SK-N-SH (cell line): ENCODE measurements around the gene PWP2. TPM values are rescaled to one million over a fixed set of nuclear protein-coding genes. Genes with fewer than 3 reads are reported as not detected.

ENCODE experiments used
- CTCF ChIA-PET: fragments of 300-600, 350-600 bp; formaldehyde crosslinking; extraction: SDS; loops from one replicate; lab custom pipeline; 2021; lab: Yijun Ruan, JAX
- POLR2A ChIA-PET: fragments of 350-600 bp; sonication (Branson Sonifier 250); formaldehyde crosslinking; extraction: SDS; loops from one replicate; lab custom pipeline; 2020; ENCODE audit warnings: antibody characterized with exemption, inconsistent platforms; lab: Yijun Ruan, JAX
- DNase-seq: peaks from one replicate; pipeline ENCODE4 v3.0.0; 2012
- H2AFZ ChIP-seq: fragments of 200-600 bp; sonication (generic); 2 replicates; pipeline ENCODE4 v1.8.1; 2016; ENCODE audit warnings: antibody characterized with exemption, mild to moderate bottlenecking, low read depth
- H3F3A ChIP-seq: fragments of 200-600 bp; sonication (generic); replicated peaks from 2 replicates; pipeline ENCODE3; 2016; ENCODE audit warnings: antibody characterized with exemption, mild to moderate bottlenecking; ENCODE audit not compliant: insufficient read depth
- H3K27ac ChIP-seq, 2 experiments: fragments of 200-500 bp in 1 of 2; fragments of 200-600 bp in 1 of 2; sonication (Bioruptor generic) in 1 of 2; sonication (generic), shearing (Covaris generic) in 1 of 2; 2 replicates each; pipeline versions ENCODE4 v1.5.1 to v1.6.1; 2014 to 2016; ENCODE audit warnings: low read depth in 2 of 2, inconsistent platforms in 1 of 2, low read length in 1 of 2, mild to moderate bottlenecking in 1 of 2, mixed read lengths in 1 of 2
- H3K27me3 ChIP-seq: fragments of 200-600 bp; sonication (generic), shearing (Covaris generic); 2 replicates; pipeline ENCODE4 v1.6.1; 2016; ENCODE audit warnings: mixed run types; ENCODE audit not compliant: insufficient read depth
- H3K36me3 ChIP-seq, 2 experiments: fragments of 200-500 bp in 1 of 2; fragments of 200-600 bp in 1 of 2; sonication (Bioruptor generic) in 1 of 2; sonication (generic) in 1 of 2; replicated peaks in 1 of 2; 2 replicates each; pipeline versions ENCODE3 to v1.5.1; 2014 to 2016; ENCODE audit warnings: low read length in 1 of 2, mild to moderate bottlenecking in 1 of 2; ENCODE audit not compliant: insufficient read depth in 2 of 2, control insufficient read depth in 1 of 2
- H3K4me1 ChIP-seq, 2 experiments: fragments of 200-500 bp in 1 of 2; fragments of 200-600 bp in 1 of 2; sonication (Bioruptor generic) in 1 of 2; sonication (generic), shearing (Covaris generic) in 1 of 2; 2 replicates each; pipeline versions ENCODE4 v1.5.1 to v1.6.1; 2014 to 2016; ENCODE audit warnings: low read depth in 1 of 2, low read length in 1 of 2, mixed run types in 1 of 2; ENCODE audit not compliant: insufficient read depth in 2 of 2, control insufficient read depth in 1 of 2
- H3K4me2 ChIP-seq: fragments of 200-600 bp; sonication (generic), shearing (Covaris generic); 2 replicates; pipeline ENCODE4 v1.6.1; 2017; ENCODE audit warnings: mixed run types
- H3K4me3 ChIP-seq, 2 experiments: fragments of 200-500 bp in 1 of 2; fragments of 200-600 bp in 1 of 2; sonication (Bioruptor generic) in 1 of 2; sonication (generic), shearing (Covaris generic) in 1 of 2; 2 replicates each; pipeline versions ENCODE4 v1.5.1 to v1.8.1; 2014 to 2016; ENCODE audit warnings: low read depth in 2 of 2, inconsistent platforms in 1 of 2, low read length in 1 of 2, mild to moderate bottlenecking in 1 of 2, mixed read lengths in 1 of 2, moderate library complexity in 1 of 2
- H3K79me2 ChIP-seq: fragments of 200-600 bp; sonication (generic); 2 replicates; pipeline ENCODE4 v1.8.1; 2017; ENCODE audit warnings: mild to moderate bottlenecking; ENCODE audit not compliant: insufficient read depth
- H3K9ac ChIP-seq: fragments of 200-600 bp; sonication (generic); 2 replicates; pipeline ENCODE4 v1.6.1; 2017; ENCODE audit warnings: mixed run types
- H3K9me2 ChIP-seq: fragments of 200-600 bp; sonication (generic); 2 replicates; pipeline ENCODE4 v1.6.1; 2017; ENCODE audit warnings: mixed run types
- H3K9me3 ChIP-seq: fragments of 200-600 bp; sonication (generic); 2 replicates; pipeline ENCODE4 v1.6.1; 2017; ENCODE audit warnings: mixed run types, mild to moderate bottlenecking, moderate library complexity
- H4K20me1 ChIP-seq: fragments of 200-600 bp; sonication (generic); 2 replicates; pipeline ENCODE4 v1.6.1; 2017; ENCODE audit warnings: mild to moderate bottlenecking, mixed run types; ENCODE audit not compliant: insufficient read depth
- EZH2phosphoT487 ChIP-seq: fragments of 200-600 bp; sonication (generic); IDR thresholded peaks from 2 replicates; pipeline ENCODE4 v1.6.1; 2017; ENCODE audit warnings: low read depth, mixed run types, mild to moderate bottlenecking, antibody characterized with exemption, moderate library complexity, borderline replicate concordance
- FOSL2 ChIP-seq: IDR thresholded peaks from 2 replicates; pipeline ENCODE4 v1.4.0; 2012; ENCODE audit warnings: low read depth, mild to moderate bottlenecking, moderate library complexity, borderline replicate concordance
- FOXJ3 ChIP-seq: sonication (generic); formaldehyde crosslinking; IDR thresholded peaks from 2 replicates; pipeline ENCODE4 v1.5.1; 2020; ENCODE audit warnings: mild to moderate bottlenecking, missing genetic modification reagents
- FOXM1 ChIP-seq: IDR thresholded peaks from 2 replicates; pipeline ENCODE4 v1.4.0; 2012; ENCODE audit warnings: low read depth, mild to moderate bottlenecking
- JUND ChIP-seq: IDR thresholded peaks from 2 replicates; pipeline ENCODE4 v1.4.0; 2012
- NFIC ChIP-seq: IDR thresholded peaks from 2 replicates; pipeline ENCODE4 v1.4.0; 2012; ENCODE audit warnings: borderline replicate concordance
- TAF1 ChIP-seq: IDR thresholded peaks from 2 replicates; pipeline ENCODE4 v1.6.1; 2012; ENCODE audit warnings: low read depth, mild to moderate bottlenecking, low read length, moderate library complexity, borderline replicate concordance
- TEAD4 ChIP-seq: IDR thresholded peaks from 2 replicates; pipeline ENCODE4 v1.4.0; 2012; ENCODE audit warnings: mild to moderate bottlenecking, borderline replicate concordance; ENCODE audit not compliant: insufficient read depth
- YY1 ChIP-seq: IDR thresholded peaks from 2 replicates; pipeline ENCODE4 v1.4.0; 2012; ENCODE audit warnings: low read depth, mild to moderate bottlenecking
- ZBTB33 ChIP-seq: IDR thresholded peaks from 2 replicates; pipeline ENCODE4 v1.4.0; 2012; ENCODE audit warnings: low read depth, borderline replicate concordance
- WGBS: methylation state at CpG from one replicate; pipeline ENCODE4 v1.1.6; 2017; ENCODE audit warnings: low lambda C conversion rate; 5-methylcytosine and 5-hydroxymethylcytosine counted together
- polyA plus RNA-seq, 3 experiments: library from polyadenylated mRNA; depleted of rRNA; stranded (reverse); fragments of >200 nt; gene quantifications; 2 replicates each; pipeline ENCODE4 v1.2.3, GENCODE V29; 2012
- TF ChIP-seq, protein P1 (sequence below): IDR thresholded peaks from 2 replicates; pipeline ENCODE4 v1.4.0; 2012; ENCODE audit warnings: low read depth, borderline replicate concordance
- TF ChIP-seq, protein P2 (sequence below): fragments of 200-600 bp; sonication (generic); IDR thresholded peaks from 2 replicates; pipeline ENCODE4 v1.6.1; 2017; ENCODE audit warnings: antibody characterized with exemption, mild to moderate bottlenecking, moderate library complexity

The PWP2 gene
- polyA plus RNA-seq, 1 of the 3 experiments (the other 2 are of a cell fraction): 6.0 TPM

DNA sequence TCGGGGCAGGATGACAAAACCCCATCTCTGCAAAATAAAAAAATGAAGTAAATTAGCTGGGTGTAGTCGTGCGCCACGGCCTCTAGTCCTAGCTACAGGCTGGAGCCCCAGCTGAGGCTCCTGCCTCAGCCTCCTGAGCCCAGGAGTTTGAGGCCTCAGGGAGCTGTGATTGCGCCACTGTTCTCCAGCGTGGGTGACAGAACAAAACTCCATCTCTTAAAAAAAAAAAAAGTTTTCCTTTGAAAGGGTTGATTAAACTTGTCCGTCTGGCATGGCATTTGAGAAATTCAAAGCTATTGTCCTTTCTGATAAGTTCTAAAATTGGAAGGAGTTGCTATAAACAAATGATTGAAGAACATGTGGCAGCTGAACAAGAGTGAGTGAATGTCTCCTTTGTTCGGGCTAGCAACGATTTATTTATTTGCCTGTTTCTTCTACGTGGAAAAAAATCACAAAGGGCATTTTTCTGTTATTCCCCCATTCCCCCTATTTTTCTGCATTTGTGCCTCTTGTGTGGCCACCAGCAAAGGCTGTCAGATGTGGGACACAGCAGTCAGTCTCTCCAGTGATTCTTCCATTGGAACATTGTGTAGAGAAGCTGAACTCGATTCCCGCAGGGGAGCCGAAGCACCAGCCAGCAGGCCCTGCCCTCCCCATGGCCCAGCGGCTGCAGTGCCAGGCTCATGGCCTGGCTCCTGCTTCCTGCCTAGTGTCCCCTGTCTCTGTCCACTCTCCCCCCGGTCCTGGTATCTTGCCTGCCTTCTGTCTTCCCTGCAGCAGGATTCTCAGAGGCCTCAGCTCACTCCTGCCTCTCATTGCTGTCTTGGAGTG lies 21.5 kb upstream of the PWP2 start:
- ChIA-PET CTCF (interaction anchor here (1.6 kb wide), 1 partner anchor 10 kb away, joined by 4 read pairs; no protein-coding TSS in a partner anchor), POLR2A (interaction anchor here (0.6 kb wide), 2 partner anchors 507 to 765 kb away, joined by 3 read pairs; no protein-coding TSS in a partner anchor)
- H3F3A ChIP-seq: no peaks in the 10 kb centered on the region
- H3K9ac ChIP-seq: no peak overlapping the region
- H3K27ac ChIP-seq: no peak overlapping the region
- DNase-seq: no peak
- TF ChIP-seq, protein P1, sequence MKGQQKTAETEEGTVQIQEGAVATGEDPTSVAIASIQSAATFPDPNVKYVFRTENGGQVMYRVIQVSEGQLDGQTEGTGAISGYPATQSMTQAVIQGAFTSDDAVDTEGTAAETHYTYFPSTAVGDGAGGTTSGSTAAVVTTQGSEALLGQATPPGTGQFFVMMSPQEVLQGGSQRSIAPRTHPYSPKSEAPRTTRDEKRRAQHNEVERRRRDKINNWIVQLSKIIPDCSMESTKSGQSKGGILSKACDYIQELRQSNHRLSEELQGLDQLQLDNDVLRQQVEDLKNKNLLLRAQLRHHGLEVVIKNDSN: no peak
- TF ChIP-seq ZBTB33 (no peak), TAF1 (no peak), FOSL2 (no peak), FOXJ3 (CRISPR knock-in tag) (no peak), TEAD4 (no peak), FOXM1 (no peak), NFIC (no peak), YY1 (no peak), EZH2phosphoT487 (no peak), JUND (no peak)
- TF ChIP-seq, protein P2, sequence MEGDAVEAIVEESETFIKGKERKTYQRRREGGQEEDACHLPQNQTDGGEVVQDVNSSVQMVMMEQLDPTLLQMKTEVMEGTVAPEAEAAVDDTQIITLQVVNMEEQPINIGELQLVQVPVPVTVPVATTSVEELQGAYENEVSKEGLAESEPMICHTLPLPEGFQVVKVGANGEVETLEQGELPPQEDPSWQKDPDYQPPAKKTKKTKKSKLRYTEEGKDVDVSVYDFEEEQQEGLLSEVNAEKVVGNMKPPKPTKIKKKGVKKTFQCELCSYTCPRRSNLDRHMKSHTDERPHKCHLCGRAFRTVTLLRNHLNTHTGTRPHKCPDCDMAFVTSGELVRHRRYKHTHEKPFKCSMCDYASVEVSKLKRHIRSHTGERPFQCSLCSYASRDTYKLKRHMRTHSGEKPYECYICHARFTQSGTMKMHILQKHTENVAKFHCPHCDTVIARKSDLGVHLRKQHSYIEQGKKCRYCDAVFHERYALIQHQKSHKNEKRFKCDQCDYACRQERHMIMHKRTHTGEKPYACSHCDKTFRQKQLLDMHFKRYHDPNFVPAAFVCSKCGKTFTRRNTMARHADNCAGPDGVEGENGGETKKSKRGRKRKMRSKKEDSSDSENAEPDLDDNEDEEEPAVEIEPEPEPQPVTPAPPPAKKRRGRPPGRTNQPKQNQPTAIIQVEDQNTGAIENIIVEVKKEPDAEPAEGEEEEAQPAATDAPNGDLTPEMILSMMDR: no peak
- H3K27me3 ChIP-seq: no peaks in the 10 kb centered on the region
- no peak overlapping the region for H2AFZ ChIP-seq
- H3K4me2 ChIP-seq: no peak overlapping the region
- H3K9me3 ChIP-seq: no peaks in the 10 kb centered on the region
- WGBS: 94% methylated on average over 15 of the region's 15 CpGs
- no peaks in the 10 kb centered on the region for H4K20me1 ChIP-seq
- H3K79me2 ChIP-seq: peaks cover 5% of the 10 kb centered on the region; the same call in 1 of the 2 replicates
- no peak overlapping the region for H3K4me3 ChIP-seq
- H3K9me2 ChIP-seq: no peaks in the 10 kb centered on the region
- H3K36me3 ChIP-seq: peaks cover 25 to 91% of the 10 kb centered on the region in 2 experiments
- no peaks in the 10 kb centered on the region for H3K4me1 ChIP-seq
